ENCODE data around the gene TRIB2. TPM values are rescaled to one million over a fixed set of nuclear protein-coding genes. Genes with fewer than 3 reads are reported as not detected.

TRIB2 gene
- total RNA-seq, 1 donor from 2014 or later: 68.8 TPM

GRCh38 chr2:12674644-12675328, 42.0 kb upstream of the TRIB2 start:
- Histone ChIP-seq H3K27ac (no peak overlapping the region), H2AFZ (replicated peaks) (no peak overlapping the region), H3F3A (ENCODE audit: low read depth) (no peaks in the 10 kb centered on the region), H3K9ac (no peak overlapping the region), H3K9me3 (ENCODE audit: low read depth) (no peaks in the 10 kb centered on the region), H3K79me2 (ENCODE audit: low read depth) (no peaks in the 10 kb centered on the region), H3K4me2 (no peak overlapping the region), H3K27me3 (no peaks in the 10 kb centered on the region), H4K20me1 (ENCODE audit: low read depth) (no peaks in the 10 kb centered on the region), H3K36me3 (no peaks in the 10 kb centered on the region), H3K4me3 (no peak overlapping the region), H3K4me1 (no peaks in the 10 kb centered on the region)
- Mint-ChIP-seq H3K4me3 (no peak overlapping the region), H3K4me1 (peaks cover 3% of the 10 kb centered on the region), H3K36me3 (no peaks in the 10 kb centered on the region), H3K27me3 (ENCODE audit: insufficient read depth, low read depth) (peaks cover under 1% of the 10 kb centered on the region), H3K27ac (no peak overlapping the region), H3K9me3 (peaks cover 3% of the 10 kb centered on the region)
- DNase-seq (ENCODE audit: low spot score): no peak
- no peak for TF ChIP-seq EZH2 (IDR thresholded peaks at IDR 0.05)
- no peak for TF ChIP-seq CTCF (IDR thresholded peaks at IDR 0.05)
- TF ChIP-seq EZH2phosphoT487 (IDR thresholded peaks at IDR 0.05): no peak

GRCh38 chr2:12675352-12675795, 41.4 kb upstream of the TRIB2 start:
- Mint-ChIP-seq H3K4me1 (peaks cover 3% of the 10 kb centered on the region), H3K27me3 (ENCODE audit: insufficient read depth, low read depth) (peaks cover 4% of the 10 kb centered on the region), H3K4me3 (no peak overlapping the region), H3K27ac (no peak overlapping the region), H3K9me3 (peaks cover 3% of the 10 kb centered on the region), H3K36me3 (no peaks in the 10 kb centered on the region)
- DNase-seq (ENCODE audit: low spot score): no peak
- no peaks in the 10 kb centered on the region for H3K4me1 ChIP-seq
- TF ChIP-seq EZH2phosphoT487 (IDR thresholded peaks at IDR 0.05) (no peak), CTCF (IDR thresholded peaks at IDR 0.05) (no peak), EZH2 (IDR thresholded peaks at IDR 0.05) (no peak)
- H3K36me3 ChIP-seq: no peaks in the 10 kb centered on the region
- no peak overlapping the region for H2AFZ ChIP-seq (replicated peaks)
- H3F3A ChIP-seq (ENCODE audit: low read depth): no peaks in the 10 kb centered on the region
- H3K4me3 ChIP-seq: no peak overlapping the region
- H3K27me3 ChIP-seq: no peaks in the 10 kb centered on the region
- H3K4me2 ChIP-seq: no peak overlapping the region
- no peaks in the 10 kb centered on the region for H3K79me2 ChIP-seq (ENCODE audit: low read depth)
- no peak overlapping the region for H3K9ac ChIP-seq
- H3K27ac ChIP-seq: no peak overlapping the region
- H4K20me1 ChIP-seq (ENCODE audit: low read depth): no peaks in the 10 kb centered on the region
- no peaks in the 10 kb centered on the region for H3K9me3 ChIP-seq (ENCODE audit: low read depth)

GRCh38 chr2:12675801-12676200, 40.9 kb upstream of the TRIB2 start:
- no peak for TF ChIP-seq CTCF (IDR thresholded peaks at IDR 0.05)
- TF ChIP-seq EZH2 (IDR thresholded peaks at IDR 0.05): no peak
- no peak for TF ChIP-seq EZH2phosphoT487 (IDR thresholded peaks at IDR 0.05)
- H3K4me3 Mint-ChIP-seq: no peak overlapping the region
- H3K4me3 ChIP-seq: no peak overlapping the region
- no peak overlapping the region for H3K4me2 ChIP-seq
- DNase-seq (ENCODE audit: low spot score): no peak
- H3K36me3 Mint-ChIP-seq: no peaks in the 10 kb centered on the region
- H3K27me3 ChIP-seq: no peaks in the 10 kb centered on the region
- no peak overlapping the region for H3K9ac ChIP-seq
- H2AFZ ChIP-seq (replicated peaks): no peak overlapping the region
- no peaks in the 10 kb centered on the region for H4K20me1 ChIP-seq (ENCODE audit: low read depth)
- peaks cover 5% of the 10 kb centered on the region for H3K27me3 Mint-ChIP-seq (ENCODE audit: insufficient read depth, low read depth)
- H3K79me2 ChIP-seq (ENCODE audit: low read depth): no peaks in the 10 kb centered on the region
- H3K36me3 ChIP-seq: no peaks in the 10 kb centered on the region
- H3K27ac Mint-ChIP-seq: no peak overlapping the region
- no peaks in the 10 kb centered on the region for H3K9me3 ChIP-seq (ENCODE audit: low read depth)
- H3K4me1 Mint-ChIP-seq: peaks cover 3% of the 10 kb centered on the region
- no peaks in the 10 kb centered on the region for H3K4me1 ChIP-seq
- peaks cover 4% of the 10 kb centered on the region for H3K9me3 Mint-ChIP-seq
- no peaks in the 10 kb centered on the region for H3F3A ChIP-seq (ENCODE audit: low read depth)
- H3K27ac ChIP-seq: no peak overlapping the region
